Pericardium fibroblast (primary cell): ENCODE measurements around the gene PCDHB11. TPM values are rescaled to one million over a fixed set of nuclear protein-coding genes. Genes with fewer than 3 reads are reported as not detected.

Experiments
- total RNA-seq: library from RNA; depleted of rRNA; stranded (reverse); fragments of >200 nt; gene quantifications from 2 replicates; pipeline ENCODE4 v1.2.3, GENCODE V29; 2015

The PCDHB11 gene
- total RNA-seq, result 0.12 TPM in 1 of 2 replicates, not detected in the other

DNA sequence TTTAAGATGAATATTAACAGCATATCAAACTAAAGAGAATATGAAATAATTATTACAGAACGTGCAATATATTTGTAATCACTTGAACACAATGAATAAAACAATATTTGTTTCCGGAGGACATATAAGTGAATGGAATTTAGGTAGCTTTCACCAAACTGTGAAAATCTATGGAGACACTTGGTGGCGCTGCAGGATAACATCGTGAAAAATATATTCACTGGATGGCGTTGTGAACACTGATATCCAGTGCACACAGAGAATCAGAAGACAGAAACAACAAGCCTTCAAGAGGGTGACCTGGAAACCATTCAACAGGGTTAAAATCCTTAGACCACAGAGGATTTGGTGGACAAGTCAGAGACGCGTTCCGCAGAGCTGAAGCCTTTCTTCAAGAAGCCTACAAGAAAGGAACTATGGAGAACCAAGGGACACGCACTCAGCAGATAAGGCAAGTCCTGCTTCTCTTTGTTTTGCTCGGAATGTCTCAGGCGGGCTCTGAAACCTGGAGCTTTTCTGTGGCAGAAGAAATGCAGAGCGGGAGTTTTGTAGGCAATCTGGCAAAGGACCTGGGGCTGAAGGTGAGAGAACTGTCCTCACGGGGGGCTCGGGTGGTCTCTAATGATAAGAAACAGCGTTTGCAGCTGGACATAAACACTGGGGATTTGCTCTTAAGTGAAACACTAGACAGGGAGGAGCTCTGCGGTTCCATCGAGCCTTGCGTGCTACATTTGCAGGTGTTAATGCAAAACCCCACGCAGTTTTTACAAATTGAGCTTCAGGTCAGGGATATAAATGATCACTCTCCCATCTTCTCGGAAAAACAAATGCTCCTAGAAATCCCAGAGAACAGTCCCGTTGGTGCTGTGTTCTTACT is at the start of gene PCDHB11:
PCDHB11 (plus strand) TSS at position 269 of the 877 bp plus-strand sequence; CDS start at position 417, 148 bp downstream.

DNA sequence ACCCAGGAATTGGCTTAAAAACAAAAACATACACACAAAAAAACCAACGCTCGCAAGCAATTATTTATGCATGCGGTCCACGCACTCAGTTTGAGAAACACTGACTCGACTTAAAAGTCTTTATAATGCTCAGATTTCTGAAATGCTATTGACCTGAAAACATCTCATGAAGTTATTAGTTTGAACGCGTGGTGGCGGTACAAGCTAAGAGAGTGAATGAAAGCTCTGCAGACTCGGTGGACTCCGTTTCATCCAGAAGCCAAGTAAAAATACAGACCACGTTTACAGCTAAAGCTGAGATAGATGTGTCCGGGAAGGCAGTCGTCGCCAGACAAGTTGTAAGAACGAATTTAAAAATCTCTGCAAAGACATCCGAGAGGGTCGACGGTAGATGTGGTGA is 49.6 kb upstream of the PCDHB11 start, which contains the start of gene PCDHB6:
PCDHB6 (plus strand) TSS at position 246 of the 400 bp plus-strand sequence. CDS start 201 bp downstream, outside the sequence.

DNA sequence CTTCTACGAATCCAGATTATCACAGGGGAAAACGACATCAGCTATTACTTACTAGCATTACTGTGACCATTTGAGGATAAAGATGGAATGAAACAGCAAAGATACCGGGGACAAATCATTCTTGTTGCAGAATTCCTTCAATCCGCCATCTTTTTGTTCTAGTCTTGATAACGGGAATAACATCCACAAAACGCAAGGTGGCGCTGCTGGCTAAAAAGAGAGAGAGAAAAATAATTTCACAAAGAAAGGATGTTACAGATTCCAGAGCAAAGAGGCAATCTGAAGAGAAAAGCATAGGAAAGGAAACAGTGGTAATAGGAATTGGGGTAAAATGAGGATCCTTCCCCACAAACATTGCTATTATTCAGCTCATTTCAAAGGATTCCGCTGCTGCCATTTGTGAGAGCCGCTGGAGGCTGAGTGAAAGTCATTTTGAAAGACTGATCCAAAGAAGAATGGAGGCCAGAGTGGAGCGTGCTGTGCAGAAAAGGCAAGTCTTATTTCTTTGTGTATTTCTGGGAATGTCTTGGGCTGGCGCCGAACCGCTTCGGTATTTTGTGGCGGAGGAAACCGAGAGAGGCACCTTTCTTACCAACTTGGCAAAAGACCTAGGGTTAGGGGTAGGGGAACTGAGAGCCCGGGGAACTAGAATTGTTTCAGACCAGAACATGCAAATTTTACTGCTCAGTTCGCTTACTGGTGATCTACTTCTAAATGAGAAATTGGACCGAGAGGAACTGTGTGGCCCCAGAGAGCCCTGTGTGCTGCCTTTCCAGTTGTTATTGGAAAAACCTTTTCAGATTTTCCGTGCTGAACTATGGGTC is 26.8 kb upstream of the PCDHB11 start, which contains the start of gene PCDHB7:
PCDHB7 (plus strand) TSS at position 264 of the 824 bp plus-strand sequence; CDS start at position 456, 192 bp downstream.

DNA sequence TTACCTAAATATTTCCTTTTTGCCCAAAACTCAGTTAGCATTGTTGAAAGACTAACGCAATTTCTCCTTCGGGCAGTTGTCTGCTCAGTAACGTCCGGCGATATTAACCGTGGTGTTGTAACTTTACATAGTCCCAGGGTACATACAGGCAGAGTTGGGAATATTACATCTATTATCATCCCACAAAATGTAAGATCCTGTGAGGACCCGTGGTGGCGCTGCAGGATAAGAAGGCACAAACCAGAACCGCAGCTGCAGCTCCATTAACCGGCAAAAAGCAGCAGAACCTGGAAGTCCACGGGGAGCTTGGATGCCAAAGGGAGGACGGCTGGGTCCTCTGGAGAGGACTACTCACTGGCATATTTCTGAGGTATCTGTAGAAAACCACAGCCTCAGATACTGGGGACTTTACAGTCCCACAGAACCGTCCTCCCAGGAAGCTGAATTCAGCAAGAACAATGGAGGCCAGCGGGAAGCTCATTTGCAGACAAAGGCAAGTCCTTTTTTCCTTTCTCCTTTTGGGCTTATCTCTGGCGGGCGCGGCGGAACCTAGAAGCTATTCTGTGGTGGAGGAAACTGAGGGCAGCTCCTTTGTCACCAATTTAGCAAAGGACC is 21.7 kb upstream of the PCDHB11 start, which contains the start of gene PCDHB8:
PCDHB8 (plus strand) TSS at position 214 of the 615 bp plus-strand sequence; CDS start at position 459, 245 bp downstream.

DNA sequence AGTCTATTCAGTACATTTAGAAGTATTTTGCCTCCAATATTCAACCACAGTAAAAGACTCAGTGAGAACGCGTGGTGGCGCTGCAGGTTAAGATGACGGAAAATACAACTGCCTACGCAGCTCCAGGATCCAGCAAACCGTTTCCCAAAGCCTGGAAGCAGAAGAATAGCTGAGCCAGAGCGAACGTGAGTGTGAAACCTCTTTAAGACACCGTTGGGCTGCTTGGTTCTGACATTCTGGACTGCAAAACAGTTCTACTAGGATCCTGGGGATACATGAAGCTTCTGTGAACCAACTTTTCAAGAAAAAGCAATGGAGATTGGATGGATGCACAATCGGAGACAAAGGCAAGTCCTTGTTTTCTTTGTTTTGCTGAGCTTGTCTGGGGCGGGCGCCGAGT is 17.2 kb upstream of the PCDHB11 start, which contains the start of gene PCDHB16:
PCDHB16 (plus strand) TSS at position 140 of the 400 bp plus-strand sequence; CDS start at position 313, 173 bp downstream.

DNA sequence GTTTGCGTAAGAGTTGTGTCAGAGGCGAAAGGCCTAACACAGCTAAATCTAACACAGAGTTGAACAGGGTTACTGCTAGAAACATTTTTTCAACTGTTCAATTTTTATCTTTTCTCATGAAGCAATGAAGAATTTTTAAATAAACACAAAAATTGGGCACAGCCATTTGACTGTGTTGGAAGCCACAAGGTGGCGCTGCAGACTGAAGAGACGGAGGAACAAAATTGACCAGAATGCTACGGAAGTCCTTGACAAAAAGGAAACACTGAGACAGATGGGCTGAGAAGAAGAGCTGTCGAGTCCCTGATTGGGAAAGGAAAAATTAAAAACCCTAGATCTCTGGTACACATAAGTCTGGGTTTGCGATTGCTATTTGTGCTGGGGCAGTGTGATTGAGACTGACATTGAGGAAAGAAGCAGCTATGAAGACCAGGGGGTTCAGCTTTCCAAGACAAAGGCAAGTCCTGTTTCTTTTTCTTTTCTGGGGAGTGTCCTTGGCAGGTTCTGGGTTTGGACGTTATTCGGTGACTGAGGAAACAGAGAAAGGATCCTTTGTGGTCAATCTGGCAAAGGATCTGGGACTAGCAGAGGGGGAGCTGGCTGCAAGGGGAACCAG is 12.4 kb upstream of the PCDHB11 start, which contains the start of gene PCDHB9:
PCDHB9 (plus strand) TSS at position 265 of the 616 bp plus-strand sequence; CDS start at position 423, 158 bp downstream.

DNA sequence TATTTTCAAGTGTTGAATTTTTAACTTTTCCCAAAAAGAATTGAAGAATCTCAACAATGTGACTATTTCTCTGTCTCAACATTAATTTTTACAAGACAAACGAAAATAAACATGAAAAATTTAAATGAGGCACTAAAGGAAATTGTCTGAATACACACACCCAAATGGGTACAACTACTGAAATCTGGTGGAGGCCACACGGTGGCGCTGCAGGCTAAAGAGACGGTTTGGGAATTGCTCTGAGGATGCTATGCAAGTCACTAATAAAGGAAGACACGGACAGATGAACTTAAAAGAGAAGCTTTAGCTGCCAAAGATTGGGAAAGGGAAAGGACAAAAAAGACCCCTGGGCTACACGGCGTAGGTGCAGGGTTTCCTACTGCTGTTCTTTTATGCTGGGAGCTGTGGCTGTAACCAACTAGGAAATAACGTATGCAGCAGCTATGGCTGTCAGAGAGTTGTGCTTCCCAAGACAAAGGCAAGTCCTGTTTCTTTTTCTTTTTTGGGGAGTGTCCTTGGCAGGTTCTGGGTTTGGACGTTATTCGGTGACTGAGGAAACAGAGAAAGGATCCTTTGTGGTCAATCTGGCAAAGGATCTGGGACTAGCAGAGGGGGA is 7.2 kb upstream of the PCDHB11 start, which contains the start of gene PCDHB10:
PCDHB10 (plus strand) TSS at position 244 of the 616 bp plus-strand sequence; CDS start at position 444, 200 bp downstream.

DNA sequence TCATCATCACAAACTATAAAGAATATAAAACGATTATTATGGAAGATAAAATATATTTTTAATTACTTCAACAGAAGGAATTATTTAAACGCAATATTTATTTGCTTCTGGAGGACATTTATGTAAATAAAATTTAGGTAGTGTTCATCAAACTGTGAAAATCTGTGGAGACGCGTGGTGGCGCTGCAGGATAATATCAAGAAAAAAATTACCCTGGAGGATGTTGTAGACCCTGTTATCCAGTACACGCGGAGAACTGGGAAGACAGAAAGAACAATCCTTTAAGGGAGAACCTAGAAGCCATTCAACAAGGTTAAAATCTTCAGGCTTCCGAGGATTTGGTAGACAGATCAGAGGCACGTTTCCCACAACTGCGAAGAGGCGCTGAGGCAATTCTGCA is 9.1 kb downstream of the PCDHB11 start, which contains the start of gene PCDHB12:
PCDHB12 (plus strand) TSS at position 242 of the 400 bp plus-strand sequence. CDS start 189 bp downstream, outside the sequence.

DNA sequence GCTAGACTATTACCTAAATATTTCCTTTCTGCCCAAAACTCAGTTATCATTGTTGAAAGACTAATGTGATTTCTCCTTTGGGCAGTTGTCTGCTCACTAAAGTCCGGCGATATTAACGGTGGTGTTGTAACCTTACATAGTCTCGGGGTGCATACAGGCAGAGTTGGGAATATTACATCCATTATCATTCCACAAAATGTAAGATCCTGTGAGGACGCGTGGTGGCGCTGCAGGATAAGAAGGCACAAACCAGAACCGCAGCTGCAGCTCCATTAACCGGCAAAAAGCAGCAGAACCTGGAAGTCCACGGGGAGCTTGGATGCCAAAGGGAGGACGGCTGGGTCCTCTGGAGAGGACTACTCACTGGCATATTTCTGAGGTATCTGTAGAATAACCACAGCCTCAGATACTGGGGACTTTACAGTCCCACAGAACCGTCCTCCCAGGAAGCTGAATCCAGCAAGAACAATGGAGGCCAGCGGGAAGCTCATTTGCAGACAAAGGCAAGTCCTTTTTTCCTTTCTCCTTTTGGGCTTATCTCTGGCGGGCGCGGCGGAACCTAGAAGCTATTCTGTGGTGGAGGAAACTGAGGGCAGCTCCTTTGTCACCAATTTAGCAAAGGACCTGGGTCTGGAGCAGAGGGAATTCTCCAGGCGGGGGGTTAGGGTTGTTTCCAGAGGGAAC is 14.4 kb downstream of the PCDHB11 start, which contains the start of gene PCDHB13:
PCDHB13 (plus strand) TSS at position 264 of the 684 bp plus-strand sequence; CDS start at position 469, 205 bp downstream.

DNA sequence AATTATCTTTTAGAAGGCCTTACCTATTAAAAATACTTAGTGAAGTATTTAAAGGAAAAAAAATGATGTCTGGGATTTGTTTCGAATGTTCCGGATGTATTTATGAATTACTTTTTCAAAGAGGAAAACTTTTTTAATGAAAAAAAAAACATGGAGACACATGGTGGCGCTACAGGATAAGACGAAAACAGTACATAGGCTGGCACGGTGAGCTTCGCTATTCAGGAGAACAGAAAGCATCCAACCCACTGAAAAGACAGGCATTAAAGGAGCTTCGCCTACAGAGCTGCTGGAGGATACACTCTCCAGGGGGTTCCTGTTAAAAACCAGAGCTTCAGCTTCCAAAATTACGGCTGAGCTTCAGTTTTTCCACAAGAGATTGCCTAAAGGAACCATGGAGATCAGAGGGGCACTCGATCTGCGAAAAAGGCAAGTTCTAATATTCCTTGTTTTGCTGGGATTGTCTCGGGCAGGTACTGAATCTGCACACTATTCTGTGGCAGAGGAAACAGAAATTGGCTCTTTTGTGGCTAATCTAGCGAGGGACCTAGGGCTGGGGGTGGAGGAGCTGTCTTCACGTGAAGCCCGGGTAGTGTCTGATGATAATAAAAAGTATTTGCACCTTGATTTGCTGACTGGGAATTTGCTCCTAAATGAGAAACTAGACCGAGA is 23.8 kb downstream of the PCDHB11 start, which contains the start of gene PCDHB14:
PCDHB14 (plus strand) TSS at position 232 of the 672 bp plus-strand sequence; CDS start at position 395, 163 bp downstream.

DNA sequence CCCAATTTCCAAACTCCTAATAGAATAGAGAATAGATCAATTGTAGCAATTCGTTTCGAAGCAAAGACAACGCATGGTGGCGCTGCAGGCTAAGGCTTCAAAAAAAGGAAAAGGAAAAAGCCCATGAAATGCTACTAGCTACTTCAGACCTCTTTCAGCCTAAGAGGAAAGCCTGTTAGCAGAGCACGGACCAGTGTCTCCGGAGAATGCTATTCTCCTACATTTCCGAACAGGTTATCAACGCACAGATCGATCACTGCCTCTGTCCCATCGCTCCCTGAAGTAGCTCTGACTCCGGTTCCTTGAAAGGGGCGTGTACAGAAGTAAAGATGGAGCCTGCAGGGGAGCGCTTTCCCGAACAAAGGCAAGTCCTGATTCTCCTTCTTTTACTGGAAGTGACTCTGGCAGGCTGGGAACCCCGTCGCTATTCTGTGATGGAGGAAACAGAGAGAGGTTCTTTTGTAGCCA is 45.9 kb downstream of the PCDHB11 start, which contains the start of gene PCDHB15:
PCDHB15 (plus strand) TSS at position 146 of the 468 bp plus-strand sequence; CDS start at position 330, 184 bp downstream.

Other genes with a start within 250 kb of the PCDHB11 start
- gene PCDHAC2, start 233.2 kb upstream of the PCDHB11 start, total RNA-seq, result 0.60 and 2.6 TPM in 2 replicates
- gene PCDHB1, start 148.3 kb upstream of the PCDHB11 start, total RNA-seq, result not detected in 2 replicates
- 0.09 and 0.93 TPM in 2 replicates for gene PCDHB2, start 105.0 kb upstream of the PCDHB11 start, total RNA-seq
- 0.23 TPM in 1 of 2 replicates, not detected in the other for gene PCDHB3, start 99.2 kb upstream of the PCDHB11 start, total RNA-seq
- gene PCDHB4, start 77.8 kb upstream of the PCDHB11 start, total RNA-seq, result 0.35 and 0.94 TPM in 2 replicates
- gene PCDHB5, start 64.4 kb upstream of the PCDHB11 start, total RNA-seq, result 0.34 and 2.2 TPM in 2 replicates
- 0.12 TPM in 1 of 2 replicates, not detected in the other for gene PCDHB6, start 49.6 kb upstream of the PCDHB11 start, total RNA-seq
- 0.23 and 0.34 TPM in 2 replicates for gene PCDHB7, start 27.0 kb upstream of the PCDHB11 start, total RNA-seq
- gene PCDHB8, start 21.8 kb upstream of the PCDHB11 start, total RNA-seq, result not detected in 2 replicates
- gene PCDHB16, start 17.2 kb upstream of the PCDHB11 start, total RNA-seq, result under 0.01 and 1.1 TPM in 2 replicates
- 0.23 and 0.43 TPM in 2 replicates for gene PCDHB9, start 12.5 kb upstream of the PCDHB11 start, total RNA-seq
- gene PCDHB10, start 7.3 kb upstream of the PCDHB11 start, total RNA-seq, result 0.12 and 0.17 TPM in 2 replicates
- gene PCDHB12, start 9.1 kb downstream of the PCDHB11 start, total RNA-seq, result under 0.01 and 0.26 TPM in 2 replicates
- 0.35 and 0.43 TPM in 2 replicates for gene PCDHB13, start 14.3 kb downstream of the PCDHB11 start, total RNA-seq
- gene PCDHB14, start 23.7 kb downstream of the PCDHB11 start, total RNA-seq, result 0.70 TPM in 1 of 2 replicates, not detected in the other
- gene PCDHB15, start 45.8 kb downstream of the PCDHB11 start, total RNA-seq, result under 0.01 and 0.12 TPM in 2 replicates
- gene SLC25A2, start 104.4 kb downstream of the PCDHB11 start, total RNA-seq, result not detected in 2 replicates
- 34.3 and 45.5 TPM in 2 replicates for gene TAF7, start 121.2 kb downstream of the PCDHB11 start, total RNA-seq
- 0.35 and 0.85 TPM in 2 replicates for gene PCDHGA1, start 130.9 kb downstream of the PCDHB11 start, total RNA-seq
- gene PCDHGA2, start 139.1 kb downstream of the PCDHB11 start, total RNA-seq, result 2.2 and 3.5 TPM in 2 replicates
- 1.8 and 4.4 TPM in 2 replicates for gene PCDHGA3, start 144.2 kb downstream of the PCDHB11 start, total RNA-seq
- gene PCDHGB1, start 150.5 kb downstream of the PCDHB11 start, total RNA-seq, result 0.82 and 0.94 TPM in 2 replicates
- 2.8 and 3.9 TPM in 2 replicates for gene PCDHGA4, start 155.4 kb downstream of the PCDHB11 start, total RNA-seq
- gene PCDHGB2, start 160.4 kb downstream of the PCDHB11 start, total RNA-seq, result 0.77 and 3.3 TPM in 2 replicates
- gene PCDHGA5, start 164.5 kb downstream of the PCDHB11 start, total RNA-seq, result 0.68 and 2.1 TPM in 2 replicates
- 0.58 and 1.8 TPM in 2 replicates for gene PCDHGB3, start 170.6 kb downstream of the PCDHB11 start, total RNA-seq
- 3.7 and 4.3 TPM in 2 replicates for gene PCDHGA6, start 174.3 kb downstream of the PCDHB11 start, total RNA-seq
- gene PCDHGA7, start 183.1 kb downstream of the PCDHB11 start, total RNA-seq, result 4.4 and 5.1 TPM in 2 replicates
- 11.6 and 12.8 TPM in 2 replicates for gene PCDHGB4, start 188.1 kb downstream of the PCDHB11 start, total RNA-seq
- 0.70 and 1.4 TPM in 2 replicates for gene PCDHGA8, start 193.0 kb downstream of the PCDHB11 start, total RNA-seq
- 19.2 and 23.3 TPM in 2 replicates for gene PCDHGB5, start 198.3 kb downstream of the PCDHB11 start, total RNA-seq
- gene PCDHGA9, start 203.2 kb downstream of the PCDHB11 start, total RNA-seq, result 1.4 and 2.5 TPM in 2 replicates
- gene PCDHGB6, start 208.4 kb downstream of the PCDHB11 start, total RNA-seq, result 0.93 and 1.4 TPM in 2 replicates
- gene PCDHGA10, start 213.4 kb downstream of the PCDHB11 start, total RNA-seq, result 6.9 and 8.6 TPM in 2 replicates
- gene PCDHGB7, start 218.1 kb downstream of the PCDHB11 start, total RNA-seq, result 8.3 and 12.5 TPM in 2 replicates
- gene PCDHGA11, start 221.4 kb downstream of the PCDHB11 start, total RNA-seq, result 11.7 and 12.9 TPM in 2 replicates
- 18.8 and 27.2 TPM in 2 replicates for gene PCDHGA12, start 230.9 kb downstream of the PCDHB11 start, total RNA-seq